NK-92 treated with Interleukin-12 subunit alpha and Interleukin-12 subunit beta, amount 100 ng/mL, for 24 hours (cell line): ENCODE results near the gene EGR2.

Experiments used
- DNase-seq: peaks from one replicate; lab custom pipeline; 2025; lab: John Stamatoyannopoulos, UW

The EGR2 gene

DNA sequence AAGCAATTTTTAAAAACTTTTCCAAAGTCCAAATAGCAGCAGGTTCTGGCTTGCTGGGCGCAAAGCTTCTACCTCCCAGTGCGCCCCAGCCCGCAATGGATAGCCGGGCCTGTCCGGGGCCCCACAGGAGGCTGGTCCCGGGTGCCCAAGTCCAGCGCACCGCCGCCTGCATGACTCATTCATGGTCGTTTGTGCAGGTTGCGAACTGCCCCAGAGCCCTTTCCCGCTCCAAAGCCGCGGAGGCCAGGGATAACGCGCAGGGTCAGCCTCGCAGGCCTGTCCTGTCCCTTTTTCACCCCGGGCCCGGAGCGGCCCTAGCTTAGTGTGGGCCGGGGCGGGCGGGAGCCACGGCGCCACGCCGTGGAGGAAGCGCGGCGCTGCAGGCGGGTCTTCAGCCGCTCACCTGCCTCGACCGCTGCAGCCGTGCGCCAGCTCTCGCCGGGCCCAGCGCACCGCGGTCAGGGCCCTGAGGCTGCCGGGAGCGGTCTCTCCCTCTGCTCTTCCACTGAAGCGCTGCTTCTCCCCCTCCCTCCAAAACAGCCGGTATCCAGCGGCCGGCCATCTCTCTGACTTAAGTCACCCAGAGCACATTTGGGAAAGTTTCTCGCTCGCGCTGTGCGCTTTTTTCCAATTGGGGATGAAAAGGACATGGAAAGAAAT lies 1.7 kb upstream of the EGR2 start:
- DNase-seq: peak; percentile 55

DNA sequence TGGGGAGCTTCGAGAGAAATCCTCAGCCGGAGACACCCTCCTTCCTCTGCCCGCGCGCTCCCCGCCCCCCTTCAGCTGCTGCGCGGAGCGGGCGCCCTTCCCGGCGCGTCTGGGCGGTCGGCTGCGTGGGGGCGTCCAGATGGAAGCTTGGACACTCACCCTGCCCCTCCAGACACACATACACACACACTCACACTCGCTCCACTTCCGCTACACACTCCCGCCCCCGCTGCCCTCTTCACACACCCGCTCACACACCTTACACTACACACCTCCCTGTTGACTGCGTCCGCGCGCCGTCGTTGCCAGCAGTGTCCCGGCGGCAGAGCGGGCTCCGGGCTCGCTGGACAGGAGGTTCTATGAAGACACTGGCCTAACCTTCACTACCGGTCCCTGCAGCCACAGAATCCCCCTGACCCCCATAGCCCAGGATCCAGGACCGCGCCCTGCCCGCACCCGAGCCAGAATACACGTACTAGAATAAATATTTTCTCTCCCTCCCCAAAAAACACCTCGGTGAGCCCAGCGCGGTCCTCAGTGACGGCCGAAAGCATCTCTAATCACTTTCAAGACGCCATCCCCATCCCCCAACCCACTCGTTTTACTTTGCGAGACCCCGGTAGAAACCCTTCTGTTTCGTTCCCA lies 1.1 kb upstream of the EGR2 start:
- DNase-seq: peak; percentile 73

DNA sequence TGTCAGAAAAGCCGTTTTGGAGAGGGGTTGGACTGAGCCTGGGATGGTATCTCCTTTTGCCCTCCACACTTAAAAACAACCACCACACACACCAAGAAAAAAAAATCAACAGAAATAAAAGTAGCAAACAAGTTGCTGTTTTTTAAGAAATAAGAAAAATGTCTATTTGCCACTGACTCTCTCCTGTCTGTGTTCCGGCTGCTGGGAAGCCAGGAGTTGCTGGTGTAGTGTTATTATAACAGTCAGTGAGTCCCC lies 163 bp downstream of the EGR2 start:
- DNase-seq: no peak

DNA sequence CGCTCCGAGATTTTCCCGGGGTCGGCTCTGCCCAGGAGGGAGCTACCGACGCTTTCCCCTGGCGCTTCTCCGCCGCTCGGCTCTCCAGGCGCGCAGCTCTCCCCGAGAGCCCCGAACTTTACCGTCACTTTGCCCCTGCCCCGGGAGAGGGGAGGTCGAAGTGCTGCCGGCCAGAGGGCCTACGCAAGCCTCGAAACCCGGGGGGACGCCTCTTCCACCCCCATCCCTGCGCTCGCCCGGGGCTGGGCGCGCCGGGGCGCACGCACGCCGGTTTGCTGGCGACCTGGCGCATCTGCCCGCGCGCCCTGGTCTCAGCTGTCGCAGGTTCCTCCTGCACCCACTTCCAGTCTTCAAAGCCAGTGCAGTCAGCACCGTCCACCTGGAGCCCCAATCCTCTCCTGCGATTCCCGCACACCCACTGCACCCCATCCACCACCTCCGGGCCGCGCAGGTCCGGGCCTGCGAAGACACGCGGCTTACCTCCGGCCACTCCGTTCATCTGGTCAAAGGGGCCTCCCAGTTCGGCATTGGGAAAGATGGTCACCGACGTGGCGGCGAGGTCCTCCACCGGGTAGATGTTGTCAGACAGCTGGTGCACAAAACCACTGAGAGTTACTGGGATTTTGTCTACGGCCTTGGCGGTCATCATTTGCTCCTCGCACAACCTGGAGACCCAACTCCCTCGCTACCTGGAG lies 638 bp downstream of the EGR2 start:
- DNase-seq: no peak

DNA sequence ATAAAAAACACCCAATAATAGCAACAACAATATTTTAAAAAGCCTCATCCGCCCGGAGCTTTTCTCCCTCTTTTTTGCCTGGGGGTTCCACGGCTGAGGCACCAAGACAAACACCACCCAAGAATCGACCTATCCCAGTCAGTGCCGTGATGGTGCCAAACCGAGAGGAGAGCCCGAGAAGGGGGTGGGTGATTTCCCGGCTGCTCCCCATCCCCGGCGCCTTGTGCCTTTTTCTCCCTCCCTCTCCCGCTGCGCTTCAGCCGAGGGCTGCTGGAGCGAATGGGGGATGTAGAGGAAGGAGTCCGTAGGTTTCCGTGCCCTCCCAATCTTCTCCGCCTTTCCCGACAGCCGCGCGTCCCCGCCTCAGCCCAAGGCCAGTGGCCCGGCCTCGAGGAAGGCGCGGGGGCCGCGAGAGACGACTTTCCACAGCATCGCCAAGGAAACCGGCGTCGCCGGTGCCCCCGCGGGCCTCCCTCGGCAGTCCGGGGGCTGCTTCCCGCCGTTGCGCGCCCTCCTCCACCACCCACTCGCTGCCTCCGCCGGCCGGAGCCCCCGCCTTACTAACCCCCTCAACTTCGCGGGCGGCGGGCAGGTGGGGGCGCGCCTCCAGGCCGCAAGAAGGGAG lies 1.3 kb downstream of the EGR2 start:
- no peak for DNase-seq

DNA sequence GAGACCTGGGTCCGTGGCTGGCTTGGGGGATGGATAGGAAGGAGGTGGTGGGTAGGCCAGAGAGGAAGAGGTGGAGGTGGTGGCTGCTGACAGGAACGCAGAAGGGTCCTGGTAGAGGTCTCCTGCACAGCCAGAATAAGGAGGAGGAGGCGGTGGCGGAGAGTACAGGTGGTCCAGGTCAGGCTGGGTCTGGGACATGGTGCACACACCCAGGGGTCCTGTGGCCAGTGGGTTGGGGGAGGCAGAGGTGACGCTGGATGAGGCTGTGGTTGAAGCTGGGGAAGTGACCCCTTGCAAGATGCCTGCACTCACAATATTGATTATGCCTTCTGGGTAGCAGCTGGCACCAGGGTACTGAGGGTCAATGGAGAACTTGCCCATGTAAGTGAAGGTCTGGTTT lies 2.2 kb downstream of the EGR2 start:
- no peak for DNase-seq

DNA sequence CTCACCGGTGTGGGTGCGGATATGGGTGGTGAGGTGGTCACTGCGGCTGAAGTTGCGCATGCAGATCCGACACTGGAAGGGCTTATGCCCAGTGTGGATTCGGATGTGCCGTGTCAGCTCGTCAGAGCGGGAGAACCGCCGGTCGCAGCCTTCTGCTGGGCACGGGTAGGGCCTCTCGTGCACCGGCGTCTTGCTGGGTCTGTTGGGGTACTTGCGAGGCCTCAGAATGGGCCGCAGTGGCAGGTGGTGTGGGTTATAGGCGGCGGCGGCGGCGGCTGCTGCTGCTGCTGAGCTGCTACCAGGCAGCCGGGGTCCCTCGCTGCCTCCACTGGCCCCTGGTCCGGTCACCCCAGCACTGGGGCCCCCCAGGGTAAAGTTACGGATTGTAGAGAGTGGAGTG lies 2.7 kb downstream of the EGR2 start:
- DNase-seq: no peak

DNA sequence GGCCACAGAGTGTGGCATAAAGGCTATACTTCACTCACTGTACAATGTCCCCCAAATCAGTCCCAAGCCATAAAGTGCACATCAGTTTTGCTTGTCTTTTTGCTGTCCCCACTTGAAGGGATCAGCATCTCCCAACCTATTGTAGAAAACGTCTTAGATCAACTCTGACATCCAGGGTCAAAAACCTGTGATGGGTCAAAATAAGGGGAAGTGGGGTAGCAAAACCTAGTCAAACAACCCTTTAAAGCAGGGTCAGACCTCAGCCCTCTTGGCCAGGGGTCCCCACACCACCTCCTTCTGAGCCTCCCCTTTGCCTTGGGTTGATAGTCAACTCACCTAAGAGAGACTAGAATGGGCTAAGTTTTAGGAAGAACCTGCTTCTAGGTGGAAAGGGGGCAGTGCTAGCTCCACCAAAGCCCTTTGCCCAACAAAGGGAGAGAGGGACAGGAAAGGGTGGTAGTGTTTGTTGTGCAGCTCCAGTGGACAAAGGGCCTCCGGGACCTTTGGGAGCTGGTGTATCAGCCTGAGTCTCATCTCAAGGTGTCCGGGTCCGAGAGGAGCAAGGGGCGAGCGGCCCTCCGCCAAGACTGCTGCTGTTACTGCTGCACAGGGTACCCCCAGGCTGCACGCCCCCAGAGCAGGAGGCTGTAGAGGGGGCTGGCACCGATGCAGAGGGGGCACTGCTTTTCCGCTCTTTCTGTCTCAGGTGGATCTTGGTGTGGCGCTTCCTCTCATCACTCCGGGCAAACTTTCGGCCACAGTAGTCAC lies 3.3 kb downstream of the EGR2 start:
- no peak for DNase-seq

DNA sequence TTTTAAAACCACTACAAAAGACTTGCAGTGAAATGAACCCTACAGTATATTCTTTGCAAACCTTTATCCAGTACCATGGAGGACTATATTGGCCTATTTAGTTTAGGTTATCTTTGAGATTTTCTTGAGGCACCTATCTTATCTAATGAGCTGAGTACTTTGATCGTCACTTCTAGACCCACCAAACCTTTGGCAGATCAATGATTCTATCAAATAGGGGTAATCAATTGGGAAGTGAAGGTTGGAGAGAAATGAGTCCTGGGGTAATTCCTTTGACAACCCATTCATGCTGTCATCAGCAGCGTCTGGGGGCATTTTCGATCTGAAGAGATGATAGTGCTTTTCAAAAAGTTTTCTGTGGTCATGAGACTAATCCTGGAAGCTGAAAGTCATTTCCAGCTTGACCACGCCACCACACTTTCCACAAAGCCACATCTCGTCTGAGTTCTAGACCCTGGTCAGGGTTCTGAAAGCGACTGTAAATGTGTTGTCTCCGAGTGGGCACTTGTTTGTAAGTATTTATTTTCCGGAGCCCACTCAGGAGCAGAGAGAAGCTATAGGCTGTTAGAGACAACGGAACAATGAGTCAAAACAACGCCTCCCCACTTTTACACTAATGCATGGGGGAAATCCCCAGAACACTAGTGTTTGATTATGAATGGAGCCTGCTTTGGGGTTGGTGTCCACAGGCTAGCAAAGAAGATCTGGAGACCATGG lies 4.8 kb downstream of the EGR2 start:
- DNase-seq: no peak

DNA sequence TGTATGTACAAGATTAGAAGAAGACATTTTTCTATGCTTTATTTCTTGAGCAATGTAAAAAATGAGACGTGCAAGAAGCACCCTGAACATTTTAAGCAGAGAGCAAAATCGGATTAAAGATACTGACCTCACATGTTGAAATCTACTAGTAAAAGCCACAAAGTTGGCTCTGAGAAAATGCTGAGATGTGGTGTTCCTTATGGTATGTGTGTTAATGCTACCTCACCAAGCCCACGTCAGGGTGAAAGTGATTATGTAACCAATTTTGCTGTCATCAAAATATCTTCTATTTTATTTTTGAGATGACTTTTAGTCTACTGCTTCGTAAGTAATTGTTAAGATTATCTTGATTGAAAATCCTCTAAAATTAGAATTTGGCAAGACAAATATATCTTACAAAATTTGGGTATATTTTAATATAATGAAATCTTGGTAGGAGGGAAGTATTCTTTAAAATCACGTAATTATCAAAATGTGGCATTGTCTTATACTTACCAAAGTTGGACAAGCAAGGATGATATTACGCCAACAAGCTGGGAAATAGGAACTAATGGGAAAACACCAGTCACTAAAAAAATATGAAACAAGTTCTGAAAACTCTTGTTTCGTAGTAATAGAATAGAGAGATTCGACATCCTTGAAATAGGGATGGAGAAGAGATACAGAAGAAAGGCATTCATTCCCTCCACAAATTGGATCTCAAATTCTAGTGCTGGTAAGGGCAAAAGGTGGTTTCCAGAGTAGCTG lies 5.8 kb downstream of the EGR2 start:
- no peak for DNase-seq

DNA sequence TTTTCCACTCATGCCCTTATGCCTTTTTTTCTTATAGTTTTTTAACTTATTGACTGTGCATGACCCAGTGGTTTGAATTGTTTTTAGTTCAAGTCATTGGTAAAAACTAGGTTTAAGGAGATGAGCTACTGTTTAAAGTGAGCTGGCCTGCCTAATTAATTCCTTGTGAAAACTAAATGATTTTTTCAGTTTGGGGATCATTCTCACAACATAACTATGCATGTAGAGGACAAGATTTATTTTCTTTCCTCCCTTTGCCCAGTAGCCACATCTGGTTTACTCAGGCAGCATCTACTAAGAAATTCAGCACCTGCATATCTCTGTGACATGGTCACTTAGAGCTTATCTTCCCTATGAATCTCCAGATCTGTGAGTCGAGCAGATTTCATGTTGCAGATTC lies 9.9 kb downstream of the EGR2 start:
- no peak for DNase-seq

DNA sequence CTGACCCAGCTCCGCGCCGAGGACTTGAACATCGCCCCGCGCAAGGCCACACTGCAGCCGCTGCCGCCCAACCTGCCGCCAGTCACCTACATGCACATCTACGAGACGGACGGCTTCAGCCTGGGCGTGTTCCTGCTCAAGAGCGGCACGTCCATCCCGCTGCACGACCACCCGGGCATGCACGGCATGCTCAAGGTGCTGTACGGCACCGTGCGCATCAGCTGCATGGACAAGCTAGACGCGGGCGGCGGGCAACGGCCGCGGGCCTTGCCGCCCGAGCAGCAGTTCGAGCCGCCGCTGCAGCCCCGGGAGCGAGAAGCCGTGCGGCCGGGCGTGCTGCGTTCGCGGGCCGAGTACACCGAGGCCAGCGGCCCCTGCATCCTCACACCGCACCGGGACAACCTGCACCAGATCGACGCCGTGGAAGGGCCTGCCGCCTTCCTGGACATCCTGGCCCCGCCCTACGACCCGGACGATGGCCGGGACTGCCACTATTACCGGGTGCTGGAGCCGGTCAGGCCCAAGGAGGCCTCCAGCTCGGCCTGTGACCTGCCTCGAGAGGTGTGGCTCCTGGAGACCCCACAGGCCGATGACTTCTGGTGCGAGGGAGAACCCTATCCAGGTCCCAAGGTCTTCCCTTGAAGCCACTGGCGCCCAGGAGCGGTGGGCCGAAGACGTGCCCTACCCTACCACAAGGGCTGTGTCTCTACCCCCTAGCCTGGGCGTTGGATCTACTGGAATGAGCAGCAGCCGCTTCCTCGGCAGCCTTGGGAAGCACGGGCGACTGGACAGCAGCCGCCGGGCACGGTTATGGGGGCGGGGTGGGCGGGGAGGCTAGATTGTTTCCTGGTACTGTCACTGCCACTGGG lies 10.7 kb downstream of the EGR2 start:
- DNase-seq: peak; percentile 51

DNA sequence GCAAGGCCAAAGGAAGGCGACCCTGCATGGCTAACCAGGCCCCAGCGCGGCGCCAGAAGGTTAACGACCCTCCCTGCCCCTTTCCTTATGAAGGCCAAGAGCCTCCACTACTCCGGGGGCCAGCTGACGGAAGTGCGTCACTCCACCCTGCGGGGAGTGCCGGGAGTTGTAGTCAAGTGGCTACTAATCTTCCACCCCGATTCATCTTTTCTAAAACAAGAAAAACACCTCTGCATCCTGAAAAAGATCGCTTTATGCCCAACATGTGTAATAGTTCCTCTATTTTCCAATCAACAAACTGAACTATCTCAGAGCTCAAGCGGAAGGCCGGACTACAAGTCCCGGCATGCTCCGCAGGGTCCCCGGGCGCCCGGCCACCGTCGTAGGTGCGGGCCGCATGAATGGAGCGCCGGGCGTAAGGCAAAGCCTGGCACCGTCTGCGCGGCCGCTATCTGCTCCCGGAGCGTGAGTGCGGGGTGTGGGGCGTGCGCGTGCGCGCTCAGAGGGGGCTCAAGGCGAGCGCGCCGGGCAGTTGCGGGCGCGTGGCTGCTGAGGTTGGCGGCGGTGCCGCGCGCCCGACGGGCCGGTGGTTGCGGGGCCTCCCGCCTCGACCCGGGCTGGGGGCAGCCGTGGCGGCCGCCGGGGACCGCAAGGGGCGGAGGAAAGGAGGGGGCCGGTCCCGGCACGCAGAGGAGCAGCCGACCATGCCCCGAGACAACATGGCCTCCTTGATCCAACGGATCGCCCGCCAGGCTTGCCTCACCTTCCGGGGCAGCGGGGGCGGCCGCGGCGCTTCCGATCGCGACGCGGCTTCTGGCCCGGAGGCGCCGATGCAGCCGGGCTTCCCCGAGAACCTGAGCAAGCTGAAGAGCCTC lies 11.6 kb downstream of the EGR2 start, which contains the start of gene ADO:
Gene ADO, plus strand, starts transcription at position 365 of the 875 bp plus-strand sequence. Its CDS starts 340 bp downstream, at position 705.
- peak; percentile 63 for DNase-seq

DNA sequence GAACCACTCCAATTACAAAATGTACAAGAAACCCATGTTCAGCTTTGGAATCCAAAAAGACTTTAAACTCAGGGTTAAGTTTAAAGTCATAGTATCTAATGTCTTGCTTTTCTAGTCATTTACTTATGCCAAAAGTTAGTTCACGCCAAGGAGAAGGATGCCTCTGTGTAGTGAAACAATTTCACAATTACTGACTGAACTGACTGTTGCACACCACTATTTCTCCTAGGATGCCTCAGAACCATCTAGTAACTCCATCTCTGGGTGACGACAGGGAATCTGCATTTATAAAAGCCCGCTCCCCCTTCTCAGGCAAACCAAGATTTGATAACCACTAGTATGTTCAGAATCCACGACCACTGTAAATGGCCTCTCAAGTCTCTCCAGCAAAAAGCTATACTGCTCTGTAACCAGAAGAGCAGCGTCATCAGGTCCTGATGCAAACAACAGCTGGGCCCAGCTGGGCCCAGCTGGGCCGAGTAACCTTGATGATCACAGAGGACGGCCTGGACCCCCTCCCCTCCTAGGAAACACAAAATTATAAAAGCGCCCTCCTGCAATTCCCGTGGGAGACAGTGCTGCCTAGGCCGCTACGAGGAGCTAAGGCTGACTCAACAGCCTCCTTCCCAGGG lies 12.3 kb downstream of the EGR2 start:
- DNase-seq: no peak

DNA sequence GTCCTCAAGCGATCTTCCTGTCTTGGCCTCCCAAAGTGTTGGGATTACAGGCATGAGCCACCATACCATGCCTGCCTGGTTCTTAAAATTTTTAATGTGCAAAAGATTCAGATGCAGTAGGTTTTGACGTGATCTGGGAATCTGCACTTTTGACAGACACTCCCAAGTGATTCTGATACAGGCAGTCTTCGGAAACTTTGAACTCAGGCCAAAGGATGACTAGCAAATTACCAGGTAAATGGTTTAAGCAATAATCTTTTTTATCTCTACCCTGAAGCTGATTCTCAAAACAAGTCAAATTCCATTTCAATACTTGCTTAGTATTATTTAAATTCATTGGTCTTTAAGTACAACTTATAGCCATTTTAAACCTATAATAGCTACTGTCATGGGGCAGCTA lies 14.3 kb downstream of the EGR2 start:
- DNase-seq: no peak

DNA sequence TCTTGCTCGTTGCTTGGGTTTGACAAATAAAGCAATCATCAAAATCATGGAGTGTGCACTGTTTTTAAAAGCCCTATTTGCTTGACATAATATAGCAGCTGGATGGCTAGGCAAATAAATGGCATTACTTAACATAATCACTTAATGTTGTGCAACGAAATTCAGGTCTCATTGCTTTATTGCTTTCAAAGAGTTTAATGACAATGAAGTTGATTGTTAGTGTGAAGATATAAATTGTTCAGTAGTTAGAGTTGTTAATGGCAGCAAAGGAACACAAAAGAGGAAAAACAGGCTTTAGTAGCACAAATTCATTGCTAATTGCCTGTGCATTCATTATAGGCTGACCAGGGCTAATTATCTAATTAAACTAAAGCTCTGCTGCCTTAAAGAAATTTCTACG lies 19.3 kb downstream of the EGR2 start:
- DNase-seq: no peak

DNA sequence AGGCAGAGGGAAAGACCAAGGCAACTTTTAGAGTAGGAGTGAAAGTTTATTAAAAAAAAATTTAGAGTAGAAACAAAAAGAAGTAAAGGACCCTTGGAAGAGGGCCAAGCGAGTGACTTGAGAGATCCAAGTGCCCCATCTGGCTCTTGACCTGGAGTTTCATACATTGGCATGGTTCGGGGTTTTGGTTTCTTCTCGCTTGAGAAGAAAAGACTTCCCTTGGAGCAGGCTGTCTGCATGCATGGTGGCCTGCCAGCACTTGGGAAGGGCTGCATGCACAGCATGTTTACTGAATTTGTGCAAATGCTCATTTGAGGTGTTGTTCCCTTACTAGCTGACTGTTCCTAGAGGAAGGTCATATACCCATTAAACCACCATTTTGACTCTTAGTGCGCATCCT lies 20.4 kb downstream of the EGR2 start:
- DNase-seq: no peak

DNA sequence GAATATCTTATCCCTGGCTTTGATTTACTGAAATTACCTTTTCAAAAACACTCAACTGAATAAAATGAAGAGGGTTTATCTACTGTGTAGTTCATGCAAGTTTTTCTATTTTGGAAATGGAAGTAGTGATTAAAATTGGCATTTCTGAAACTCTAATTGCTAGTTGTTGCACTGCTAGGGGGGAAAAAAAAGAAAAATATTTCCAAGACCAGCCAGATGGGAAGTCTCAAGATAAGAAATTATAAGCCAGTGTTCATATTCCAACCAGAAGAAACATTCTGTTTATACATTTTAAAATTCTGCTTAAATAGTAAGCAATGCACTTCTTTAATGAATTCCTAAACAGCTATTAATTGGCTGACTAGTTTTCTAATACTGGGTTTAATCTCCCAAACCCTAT lies 21.1 kb downstream of the EGR2 start:
- DNase-seq: no peak

DNA sequence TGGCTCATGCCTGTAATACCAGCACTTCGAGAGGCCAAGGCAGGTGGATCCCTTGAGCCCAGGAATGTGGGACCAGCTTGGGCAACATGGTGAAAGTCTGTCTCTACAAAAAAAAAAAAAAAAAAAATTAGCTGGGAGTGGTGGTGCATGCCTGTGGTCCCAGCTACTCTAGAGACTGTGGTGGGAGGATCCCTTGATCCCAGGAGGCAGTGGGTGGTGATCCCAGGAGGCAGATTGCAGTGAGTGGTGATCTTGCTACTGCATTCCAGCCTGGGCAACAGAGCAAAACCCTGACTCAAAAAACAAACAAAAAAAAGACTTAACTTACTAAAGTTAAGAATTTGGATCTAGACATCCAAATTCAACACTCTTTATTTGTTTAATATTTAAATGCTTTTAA lies 21.9 kb downstream of the EGR2 start:
- no peak for DNase-seq
